ENCODE data around the gene C6orf141.

Gene C6orf141

DNA sequence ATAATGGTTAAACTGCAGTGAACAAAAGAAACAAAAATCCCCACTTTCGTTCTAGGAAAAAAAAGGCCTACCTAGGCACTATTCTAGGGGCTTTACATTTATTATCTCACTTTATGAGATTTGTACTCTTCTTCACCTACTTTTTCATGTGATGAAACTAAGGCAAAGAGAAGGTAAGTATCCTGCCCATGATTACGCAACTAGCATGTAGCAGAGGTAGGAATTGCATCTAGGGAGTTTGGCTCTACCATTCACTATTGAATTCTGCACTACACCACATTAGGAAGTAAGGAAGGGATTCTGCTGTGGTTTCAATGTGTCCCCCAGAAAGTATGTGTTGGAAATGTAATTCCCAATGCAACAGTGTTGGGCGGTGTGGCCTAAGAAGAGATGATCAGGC lies 11.4 kb upstream of the C6orf141 start:
- no peak for DNase-seq (ENCODE audit: low read depth in 2 of 2)

DNA sequence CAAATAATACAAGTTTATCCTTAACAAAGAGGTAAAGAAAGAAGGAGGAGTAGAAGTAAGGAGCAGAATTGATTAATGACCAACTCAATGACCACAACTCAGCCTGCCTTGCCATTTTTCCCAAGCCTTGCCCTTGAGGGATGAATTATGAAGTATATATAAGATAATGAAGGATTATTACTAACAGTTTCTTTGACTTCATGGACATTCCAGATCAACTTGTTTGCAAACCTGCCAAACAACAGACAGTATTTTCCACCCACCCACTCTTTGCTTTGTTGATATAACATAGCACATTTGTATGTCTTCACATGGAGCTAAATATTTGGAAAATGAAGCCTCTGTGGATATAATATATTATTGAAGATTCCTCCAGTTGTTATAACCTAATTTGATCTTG lies 9.9 kb upstream of the C6orf141 start:
- DNase-seq (ENCODE audit: low read depth in 2 of 2), result no peak

DNA sequence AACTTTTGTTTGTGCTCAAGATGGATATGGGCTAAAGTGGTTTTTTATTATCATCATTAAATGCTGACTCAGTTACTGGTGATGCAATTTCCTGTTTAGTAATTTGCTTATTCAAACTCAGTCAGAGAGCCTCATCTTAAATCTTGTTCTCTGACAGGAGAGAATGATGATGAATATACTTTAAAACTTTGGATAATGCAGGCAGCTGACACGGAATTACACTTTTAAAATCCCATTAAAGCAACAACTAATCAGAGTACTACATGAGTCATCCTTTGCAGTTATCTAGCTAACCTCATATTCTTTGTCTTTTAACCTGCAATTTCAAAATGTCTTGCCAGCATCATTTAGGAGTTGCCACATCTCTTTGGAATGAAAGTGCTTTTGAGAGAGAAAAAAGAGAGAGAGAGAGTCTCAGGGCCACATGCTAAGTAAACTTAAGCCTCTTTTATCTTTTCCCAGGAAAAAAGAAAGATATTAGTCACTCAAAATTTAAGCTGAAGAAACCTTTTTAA lies 9.2 kb upstream of the C6orf141 start:
- no peak for DNase-seq (ENCODE audit: low read depth in 2 of 2)

- DNase-seq (ENCODE audit: low read depth in 2 of 2), result no peak
Observed at GRCh38 chr6:49541936-49542335, 8.5 kb upstream of the C6orf141 start.

DNA sequence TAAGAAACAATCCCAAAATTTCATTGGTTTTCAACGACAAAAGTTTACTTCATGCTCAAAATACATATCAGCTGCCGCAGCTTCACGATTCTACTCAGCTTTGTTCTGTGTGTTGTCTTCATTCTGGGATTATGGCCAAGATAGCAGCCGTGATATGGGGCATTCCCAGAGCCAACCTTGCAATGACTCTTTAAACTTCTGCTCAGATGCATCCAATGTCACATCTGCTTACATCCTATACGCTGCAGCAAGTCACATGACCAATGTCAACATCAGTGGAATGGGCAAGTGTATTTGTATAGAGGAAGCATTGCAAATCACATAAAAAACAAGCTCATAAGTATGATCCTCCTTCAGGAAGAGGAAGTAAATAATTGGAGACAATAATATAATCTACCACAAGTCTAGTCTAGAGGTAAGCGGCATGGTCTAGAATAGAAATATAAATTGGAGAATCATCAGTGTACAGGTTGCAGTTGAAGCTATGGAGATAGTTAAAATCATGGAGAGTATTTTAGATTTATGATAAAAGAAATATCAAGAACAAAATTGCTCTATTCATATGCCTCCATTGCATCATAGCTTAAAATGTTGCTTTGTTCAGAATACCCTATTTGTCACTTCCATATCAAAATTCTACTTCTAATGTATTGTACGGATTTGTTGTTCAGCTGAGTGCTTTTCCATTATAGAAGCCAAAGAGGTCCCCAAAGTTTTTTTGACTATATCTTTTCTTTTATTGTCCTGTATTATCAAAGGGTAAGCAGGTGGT lies 7.2 kb upstream of the C6orf141 start:
- no peak for DNase-seq (ENCODE audit: low read depth in 2 of 2)

DNA sequence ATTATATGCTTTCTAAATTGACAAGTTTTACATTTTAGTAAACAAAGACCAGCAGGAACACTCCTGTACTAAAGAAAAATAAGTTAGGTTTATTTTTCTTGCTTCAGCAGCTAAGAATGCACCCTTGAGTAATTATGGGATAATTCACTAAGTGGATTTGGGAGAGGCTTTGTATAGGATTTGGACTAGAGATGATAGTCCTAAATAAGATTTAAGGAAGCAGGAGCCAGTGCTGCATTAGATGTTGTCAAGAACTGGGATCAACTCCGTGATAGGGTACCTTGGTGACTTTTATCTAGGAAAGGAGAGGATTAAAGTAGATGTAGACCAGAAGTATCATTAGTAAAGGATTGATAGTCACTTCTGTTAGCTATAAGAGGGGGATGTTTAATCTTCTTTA lies 4.1 kb upstream of the C6orf141 start:
- DNase-seq (ENCODE audit: low read depth in 2 of 2), result no peak

GRCh38 chr6:49548613-49549304 lies 1.7 kb upstream of the C6orf141 start:
- DNase-seq (ENCODE audit: low read depth in 2 of 2), result no peak

GRCh38 chr6:49549691-49550491 lies 577 bp upstream of the C6orf141 start:
- DNase-seq (ENCODE audit: low read depth in 2 of 2), result no peak

GRCh38 chr6:49551078-49551865 lies 804 bp downstream of the C6orf141 start:
- DNase-seq (ENCODE audit: low read depth in 2 of 2), result no peak

DNA sequence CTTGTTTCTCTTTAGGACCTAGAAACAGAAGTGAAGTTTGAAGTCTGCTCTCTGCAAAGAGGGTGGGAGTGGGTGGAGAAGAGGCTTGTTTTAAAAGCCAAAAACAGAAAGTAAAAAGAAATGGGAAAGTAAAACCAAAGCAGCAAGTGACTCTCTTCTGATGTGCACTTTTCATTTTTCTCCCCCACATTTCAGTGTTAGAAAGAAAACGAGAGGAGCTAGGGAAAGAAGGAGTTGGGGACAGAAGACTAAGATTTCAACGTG lies 1.3 kb downstream of the C6orf141 start:
- no peak for DNase-seq (ENCODE audit: low read depth in 2 of 2)

GRCh38 chr6:49552596-49552995 lies 2.1 kb downstream of the C6orf141 start:
- no peak for DNase-seq (ENCODE audit: low read depth in 2 of 2)

- DNase-seq (ENCODE audit: low read depth in 2 of 2), result no peak
Observed at GRCh38 chr6:49553384-49553783, 2.9 kb downstream of the C6orf141 start.

- DNase-seq (ENCODE audit: low read depth in 2 of 2), result no peak
Observed at GRCh38 chr6:49555951-49556350, 5.5 kb downstream of the C6orf141 start.

DNA sequence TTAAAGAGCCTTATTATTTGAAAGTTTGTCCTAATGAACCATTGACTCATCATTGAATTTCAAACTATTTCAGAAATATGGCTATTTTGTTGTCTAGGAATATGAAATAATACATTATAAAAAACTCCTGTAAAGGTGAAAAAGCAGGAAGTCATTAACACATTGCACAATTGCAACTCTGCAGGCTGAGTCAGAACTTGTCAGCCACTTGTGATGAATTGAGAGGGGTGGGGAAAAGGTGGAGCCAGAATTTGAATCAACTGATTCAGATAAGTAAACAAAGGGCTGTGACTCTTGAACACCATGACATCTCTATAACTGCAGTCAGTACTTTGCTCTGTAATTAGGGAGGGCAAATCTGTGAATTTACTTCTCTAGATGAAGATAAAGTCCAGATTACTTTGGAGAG lies 6.0 kb downstream of the C6orf141 start:
- DNase-seq (ENCODE audit: low read depth in 2 of 2), result no peak

DNA sequence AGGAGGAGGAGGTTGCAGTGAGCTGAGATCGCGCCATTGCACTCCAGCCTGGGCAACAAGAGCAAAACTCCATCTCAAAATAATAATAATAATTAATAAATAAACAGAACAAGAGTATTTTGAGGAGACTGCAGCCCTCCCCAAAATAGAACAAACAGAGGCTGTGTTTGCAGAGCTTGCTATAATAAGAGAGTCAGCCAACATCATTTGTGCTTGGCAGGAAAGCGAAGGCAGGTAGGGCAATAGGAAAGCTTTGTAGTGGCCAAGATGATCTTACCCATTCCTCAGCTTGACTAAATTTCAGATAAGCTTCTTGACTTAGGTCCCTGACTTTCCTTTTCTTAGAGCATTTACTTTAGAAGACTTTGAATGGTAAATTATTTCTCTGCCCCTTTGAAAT lies 6.7 kb downstream of the C6orf141 start:
- DNase-seq (ENCODE audit: low read depth in 2 of 2), result no peak

GRCh38 chr6:49558238-49558637 lies 7.8 kb downstream of the C6orf141 start:
- DNase-seq (ENCODE audit: low read depth in 2 of 2), result no peak

GRCh38 chr6:49563006-49563886 lies 12.8 kb downstream of the C6orf141 start:
- DNase-seq (ENCODE audit: low read depth in 2 of 2), result no peak

DNA sequence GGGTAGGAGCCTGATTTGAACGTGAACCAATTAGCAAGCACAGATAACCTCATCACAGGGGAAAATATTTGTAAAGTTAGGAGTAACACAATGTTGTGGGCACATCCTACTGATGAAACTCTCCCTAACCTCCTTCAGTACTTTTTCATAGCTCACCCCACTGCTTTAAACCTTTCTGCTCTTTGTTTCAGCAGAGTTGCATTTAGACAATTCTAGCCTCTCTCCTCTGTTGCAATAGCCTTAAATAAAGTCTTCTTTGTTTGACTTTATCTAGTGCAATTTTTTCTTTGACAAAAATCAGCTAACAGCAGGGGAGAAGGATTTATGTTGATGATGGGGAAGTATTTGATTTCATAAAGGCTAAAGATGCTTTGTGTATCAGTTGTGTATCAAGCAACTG lies 14.1 kb downstream of the C6orf141 start:
- DNase-seq (ENCODE audit: low read depth in 2 of 2), result no peak

- DNase-seq (ENCODE audit: low read depth in 2 of 2), result no peak
Observed at GRCh38 chr6:49565261-49565660, 14.8 kb downstream of the C6orf141 start.

DNA sequence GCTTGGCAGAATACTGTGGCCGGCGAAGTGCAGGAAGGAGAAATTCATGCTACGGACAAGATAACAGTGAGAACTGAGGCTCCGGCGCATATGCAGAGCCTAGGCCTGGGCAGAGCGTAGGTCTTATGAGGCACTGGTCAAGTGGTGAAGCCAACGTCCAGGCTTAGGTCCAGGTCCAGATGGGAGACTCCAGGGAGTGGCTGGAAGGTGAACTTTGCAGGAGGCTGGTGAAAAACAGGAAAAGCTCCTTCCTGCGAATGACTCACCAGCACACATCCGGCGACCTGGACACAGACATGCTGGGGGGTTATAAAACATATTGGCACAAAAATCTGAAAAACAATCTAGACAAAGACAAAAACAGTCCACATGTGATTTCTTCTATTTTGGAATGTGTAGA lies 15.4 kb downstream of the C6orf141 start:
- no peak for DNase-seq (ENCODE audit: low read depth in 2 of 2)

Data from stimulated activated CD8-positive, alpha-beta memory T cell treated with anti-CD3 and anti-CD28 coated beads, Interleukin-7, amount 100 ng/mL, for 1 hour (primary cell).